Measurements from ENCODE around the gene ABCA2.

GRCh38 chr9:137039611-137040366, 11.8 kb upstream of the ABCA2 start:
- TF ChIP-seq CTCF (optimal IDR thresholded peaks at IDR 0.05 in 1 of 3, IDR thresholded peaks at IDR 0.05 in 1 of 3, conservative IDR thresholded peaks at IDR 0.05 in 1 of 3; ENCODE audit: extremely low read depth in 1 of 3, insufficient read depth in 2 of 3, low read length in 3 of 3) (no peak), EZH2 (IDR thresholded peaks at IDR 0.05; ENCODE audit: low read length) (no peak)

Measured in keratinocyte (primary cell).